BLaER1 treated with 17β-estradiol and CSF1 and Interleukin-3, amounts not matched to agents 10 nM and 100 nM (cell line): ENCODE results near the gene FPGS.

Source experiments
- H3K27ac ChIP-seq, 11 experiments: shearing (Covaris generic); formaldehyde crosslinking; 2 replicates each; pipeline ENCODE4 v1.8.1; 2022
- H3K27me3 ChIP-seq, 11 experiments: shearing (Covaris generic); formaldehyde crosslinking; 2 replicates each; pipeline ENCODE4 v1.8.1; 2022
- H3K36me3 ChIP-seq, 11 experiments: shearing (Covaris generic); formaldehyde crosslinking; 2 replicates each; pipeline ENCODE4 v1.8.1; 2022
- H3K4me1 ChIP-seq, 10 experiments: shearing (Covaris generic); formaldehyde crosslinking; 2 replicates each; pipeline ENCODE4 v1.8.1; 2022
- H3K4me2 ChIP-seq, 11 experiments: shearing (Covaris generic); formaldehyde crosslinking; 2 replicates each; pipeline ENCODE4 v1.8.1; 2022
- H3K4me3 ChIP-seq, 10 experiments: shearing (Covaris generic); formaldehyde crosslinking; 2 replicates each; pipeline ENCODE4 v1.8.1; 2022
- H3K9ac ChIP-seq, 11 experiments: shearing (Covaris generic); formaldehyde crosslinking; 2 replicates each; pipeline ENCODE4 v1.8.1; 2022
- H3K9me3 ChIP-seq, 11 experiments: shearing (Covaris generic); formaldehyde crosslinking; replicated peaks in 1 of 11; 2 replicates each; pipeline ENCODE4 v1.8.1; 2022
- H4K20me1 ChIP-seq, 11 experiments: shearing (Covaris generic); formaldehyde crosslinking; 2 replicates each; pipeline ENCODE4 v1.8.1; 2022
- Cebpa-rat ChIP-seq, 11 experiments: shearing (Covaris generic); IDR thresholded peaks; 2 replicates each; pipeline ENCODE4 v1.8.1; 2022

The FPGS gene

GRCh38 chr9:127809002-127809539 lies 6.4 kb downstream of the FPGS start:
- Histone ChIP-seq H3K36me3 (peaks cover 67 to 98% (median 96%) of the 10 kb centered on the region in 11 experiments), H3K4me1 (peaks cover 70 to 83% (median 79%) of the 10 kb centered on the region in 10 experiments), H3K27me3 (no peaks in the 10 kb centered on the region), H3K4me3 (peak overlapping the region in 2 of 10 experiments; percentile 36 to 39; a peak in 1 of 20 replicates), H4K20me1 (peaks cover 28 to 95% (median 83%) of the 10 kb centered on the region in 11 experiments; a peak in 21 of 22 replicates), H3K9me3 (no peaks in the 10 kb centered on the region), H3K27ac (peak overlapping the region in 2 of 11 experiments; percentile 21 to 52; a peak in 2 of 22 replicates), H3K4me2 (peak overlapping the region; percentile 58 to 99 (median 95)), H3K9ac (peak overlapping the region in 7 of 11 experiments; percentile 25 to 97 (median 49); a peak in 13 of 22 replicates)
- TF ChIP-seq Cebpa-rat (IDR thresholded peaks at IDR 0.05): no peak

GRCh38 chr9:127809540-127810377 lies 7.1 kb downstream of the FPGS start:
- Histone ChIP-seq H4K20me1 (peaks cover 31 to 94% (median 83%) of the 10 kb centered on the region in 11 experiments; a peak in 21 of 22 replicates), H3K36me3 (peaks cover 74 to 98% (median 97%) of the 10 kb centered on the region in 11 experiments), H3K27ac (peak overlapping the region in 3 of 11 experiments; percentile 21 to 52 (median 48); a peak in 3 of 22 replicates), H3K9ac (peak overlapping the region in 7 of 11 experiments; percentile 22 to 97 (median 49); a peak in 8 of 22 replicates), H3K27me3 (no peaks in the 10 kb centered on the region), H3K4me3 (no peak overlapping the region), H3K9me3 (no peaks in the 10 kb centered on the region), H3K4me1 (peaks cover 63 to 76% (median 72%) of the 10 kb centered on the region in 10 experiments), H3K4me2 (peak overlapping the region; percentile 58 to 99 (median 95))
- no peak for TF ChIP-seq Cebpa-rat (IDR thresholded peaks at IDR 0.05)

- peaks cover 82 to 98% (median 97%) of the 10 kb centered on the region in 11 experiments for H3K36me3 ChIP-seq
- peak overlapping the region; percentile 42 to 71 (median 53); a peak in 20 of 22 replicates for H3K4me2 ChIP-seq
- no peak for TF ChIP-seq Cebpa-rat (IDR thresholded peaks at IDR 0.05)
- H3K9ac ChIP-seq: peak overlapping the region in 7 of 11 experiments; percentile 7 to 55 (median 24); a peak in 12 of 22 replicates
- no peaks in the 10 kb centered on the region for H3K9me3 ChIP-seq
- peaks cover 38 to 94% (median 89%) of the 10 kb centered on the region in 11 experiments; a peak in 21 of 22 replicates for H4K20me1 ChIP-seq
- H3K27ac ChIP-seq: peak overlapping the region in 3 of 11 experiments; percentile 6 to 48 (median 31); a peak in 4 of 22 replicates
- no peaks in the 10 kb centered on the region for H3K27me3 ChIP-seq
- no peak overlapping the region for H3K4me3 ChIP-seq
- H3K4me1 ChIP-seq: peaks cover 55 to 70% (median 66%) of the 10 kb centered on the region in 10 experiments
These were observed 7.9 kb downstream of the FPGS start for GRCh38 chr9:127810378-127811187.

- Histone ChIP-seq H3K4me2 (peak overlapping the region in 2 of 11 experiments; percentile 7 to 55; a peak in 2 of 22 replicates), H3K36me3 (peaks cover 91 to 98% (median 97%) of the 10 kb centered on the region in 11 experiments), H3K4me1 (peaks cover 40 to 65% (median 53%) of the 10 kb centered on the region in 10 experiments), H3K27me3 (no peaks in the 10 kb centered on the region), H3K9ac (no peak overlapping the region), H3K4me3 (no peak overlapping the region), H3K9me3 (no peaks in the 10 kb centered on the region), H3K27ac (peak overlapping the region in 2 of 11 experiments; percentile 33 to 48; a peak in 1 of 22 replicates), H4K20me1 (peaks cover 48 to 98% (median 88%) of the 10 kb centered on the region in 11 experiments; a peak in 21 of 22 replicates)
- peak in 1 of 11 experiments; percentile 54; a peak in 2 of 22 replicates for TF ChIP-seq Cebpa-rat (IDR thresholded peaks at IDR 0.05)
These were observed 9.3 kb downstream of the FPGS start for GRCh38 chr9:127812011-127812410.

- H4K20me1 ChIP-seq: peaks cover 42 to 98% (median 87%) of the 10 kb centered on the region in 11 experiments; a peak in 21 of 22 replicates
- no peak for TF ChIP-seq Cebpa-rat (IDR thresholded peaks at IDR 0.05)
- H3K4me2 ChIP-seq: no peak overlapping the region
- no peaks in the 10 kb centered on the region for H3K27me3 ChIP-seq
- peaks cover 29 to 65% (median 50%) of the 10 kb centered on the region in 10 experiments for H3K4me1 ChIP-seq
- H3K4me3 ChIP-seq: no peak overlapping the region
- peak overlapping the region in 1 of 11 experiments; percentile 45; a peak in 3 of 22 replicates for H3K27ac ChIP-seq
- peak overlapping the region in 5 of 11 experiments; percentile 4 to 39 (median 32); a peak in 3 of 22 replicates for H3K9ac ChIP-seq
- H3K36me3 ChIP-seq: peaks cover 91 to 98% (median 97%) of the 10 kb centered on the region in 11 experiments
- no peaks in the 10 kb centered on the region for H3K9me3 ChIP-seq
These were observed 10.4 kb downstream of the FPGS start for GRCh38 chr9:127812936-127813675.

GRCh38 chr9:127813686-127814226 lies 11.1 kb downstream of the FPGS start:
- H3K4me1 ChIP-seq: peaks cover 25 to 65% (median 44%) of the 10 kb centered on the region in 10 experiments
- peaks cover 36 to 98% (median 83%) of the 10 kb centered on the region in 11 experiments; a peak in 21 of 22 replicates for H4K20me1 ChIP-seq
- H3K4me3 ChIP-seq: no peak overlapping the region
- no peaks in the 10 kb centered on the region for H3K9me3 ChIP-seq
- H3K36me3 ChIP-seq: peaks cover 91 to 98% (median 97%) of the 10 kb centered on the region in 11 experiments
- H3K9ac ChIP-seq: peak overlapping the region in 5 of 11 experiments; percentile 4 to 39 (median 32); a peak in 4 of 22 replicates
- H3K27ac ChIP-seq: peak overlapping the region in 3 of 11 experiments; percentile 9 to 45 (median 12); a peak in 5 of 22 replicates
- TF ChIP-seq Cebpa-rat (IDR thresholded peaks at IDR 0.05): no peak
- no peak overlapping the region for H3K4me2 ChIP-seq
- no peaks in the 10 kb centered on the region for H3K27me3 ChIP-seq
